ACC112 (cell line): ENCODE results near the gene PPP2R2D.
"Not testable (repeated sequence)": the region's sequence is repeated elsewhere in the genome, so short reads cannot be mapped to it uniquely, and the experiment has no call there.

Experiments
- H2AFZ ChIP-seq: fragments of 200-600 bp; sonication (generic); one replicate; pipeline ENCODE4 v1.6.0; 2017; ENCODE audit warnings: antibody characterized with exemption, low read length; ENCODE audit not compliant: unreplicated experiment
- H3K27ac ChIP-seq: fragments of 200-600 bp; sonication (generic); 2 replicates; pipeline ENCODE4 v1.5.1; 2014; ENCODE audit warnings: low read depth, mild to moderate bottlenecking, antibody characterized with exemption, low read length, moderate library complexity
- H3K27me3 ChIP-seq: fragments of 200-600 bp; sonication (generic); 2 replicates; pipeline ENCODE4 v1.6.1; 2014; ENCODE audit warnings: mild to moderate bottlenecking, antibody characterized with exemption, low read length, moderate library complexity, mixed read lengths; ENCODE audit not compliant: insufficient read depth
- H3K36me3 ChIP-seq: fragments of 200-600 bp; sonication (generic); 2 replicates; pipeline ENCODE4 v1.6.1; 2016; ENCODE audit warnings: mild to moderate bottlenecking, antibody characterized with exemption, low read length, moderate library complexity, mixed read lengths; ENCODE audit not compliant: insufficient read depth
- H3K4me1 ChIP-seq: fragments of 200-600 bp; sonication (generic); one replicate; pipeline ENCODE4 v1.6.1; 2016; ENCODE audit warnings: low read length, mixed read lengths; ENCODE audit not compliant: insufficient read depth, unreplicated experiment, control insufficient read depth
- H3K4me3 ChIP-seq: fragments of 200-600 bp; sonication (generic); 2 replicates; pipeline ENCODE4 v1.5.1; 2014; ENCODE audit warnings: mild to moderate bottlenecking, low read depth, low read length
- H3K79me2 ChIP-seq: fragments of 200-600 bp; sonication (generic); one replicate; pipeline ENCODE4 v1.6.0; 2016; ENCODE audit warnings: low read length; ENCODE audit not compliant: control insufficient read depth, unreplicated experiment, insufficient read depth

The PPP2R2D gene

DNA sequence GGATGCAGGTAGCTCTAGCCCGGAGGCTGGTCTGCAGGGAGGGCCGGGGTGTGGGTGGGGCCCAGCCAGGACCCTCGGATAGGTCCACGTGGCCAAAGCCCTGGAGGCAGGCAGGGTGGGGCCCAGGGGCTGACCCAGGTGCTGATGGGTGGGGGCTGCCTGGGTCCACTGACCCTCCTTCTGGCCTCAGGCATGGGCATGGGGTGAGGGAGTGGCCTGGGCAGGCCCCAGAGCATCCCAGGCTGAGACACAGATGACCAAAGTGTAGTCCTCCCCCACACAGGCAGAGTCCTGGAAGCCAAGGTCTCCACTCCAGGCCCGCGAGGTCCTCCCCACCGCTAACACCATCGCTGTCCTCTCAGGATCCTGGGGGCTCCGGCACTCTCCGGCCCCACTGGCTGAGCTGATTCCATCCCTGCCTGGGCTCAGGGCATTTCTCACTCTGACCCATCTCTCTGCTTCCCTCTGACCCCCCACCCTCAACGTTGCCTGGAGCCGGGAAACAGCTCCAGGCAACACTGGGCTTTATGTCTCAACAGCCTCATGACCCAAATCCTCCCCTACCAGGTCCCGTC lies 20.7 kb upstream of the PPP2R2D start:
- H3K4me3 ChIP-seq: no peak overlapping the region
- no peaks in the 10 kb centered on the region for H3K79me2 ChIP-seq
- no peak overlapping the region for H2AFZ ChIP-seq
- no peak overlapping the region for H3K27ac ChIP-seq
- no peaks in the 10 kb centered on the region for H3K36me3 ChIP-seq
- peaks cover 31% of the 10 kb centered on the region; the same call in 1 of the 2 replicates for H3K27me3 ChIP-seq
- no peaks in the 10 kb centered on the region for H3K4me1 ChIP-seq

DNA sequence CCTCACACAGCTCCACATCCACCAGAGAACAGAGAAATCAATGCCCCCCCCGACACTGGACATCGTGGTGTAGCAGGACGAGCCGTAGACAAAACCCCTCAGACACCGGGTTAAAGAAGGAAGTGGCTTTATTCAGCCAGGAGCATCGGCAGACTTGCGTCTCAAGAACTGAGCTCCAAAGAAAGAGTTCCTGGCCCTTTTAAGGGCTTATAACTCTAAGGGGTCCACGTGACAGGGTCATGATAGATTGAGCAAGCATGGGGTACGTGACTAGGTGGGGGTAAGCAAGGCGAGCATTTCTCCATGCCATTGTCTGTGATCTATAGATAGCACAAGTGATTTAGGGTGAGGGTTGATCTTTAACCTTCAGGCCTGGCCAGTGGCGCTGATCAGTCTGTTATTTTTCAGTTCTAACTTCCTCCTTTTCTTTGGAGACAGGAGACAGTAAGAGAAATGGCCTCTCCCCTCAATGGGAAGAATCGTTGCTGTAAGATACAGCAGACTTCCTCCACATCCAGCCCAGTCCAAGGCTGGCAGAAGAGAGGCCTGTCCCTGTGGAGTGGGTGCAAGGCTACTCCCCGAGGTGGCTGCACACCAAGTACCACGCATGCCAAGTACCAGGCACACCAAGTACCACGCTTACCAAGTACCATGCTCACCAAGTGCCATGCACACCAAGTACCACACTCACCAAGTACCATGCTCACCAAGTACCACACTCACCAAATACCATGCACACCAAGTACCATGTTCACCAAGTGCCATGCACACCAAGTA lies 19.5 kb upstream of the PPP2R2D start:
- H3K4me3 ChIP-seq: no peak overlapping the region
- no peaks in the 10 kb centered on the region for H3K4me1 ChIP-seq
- no peak overlapping the region for H3K27ac ChIP-seq
- H3K79me2 ChIP-seq: no peaks in the 10 kb centered on the region
- H2AFZ ChIP-seq: no peak overlapping the region
- peaks cover 29% of the 10 kb centered on the region; the same call in 1 of the 2 replicates for H3K27me3 ChIP-seq
- no peaks in the 10 kb centered on the region for H3K36me3 ChIP-seq

DNA sequence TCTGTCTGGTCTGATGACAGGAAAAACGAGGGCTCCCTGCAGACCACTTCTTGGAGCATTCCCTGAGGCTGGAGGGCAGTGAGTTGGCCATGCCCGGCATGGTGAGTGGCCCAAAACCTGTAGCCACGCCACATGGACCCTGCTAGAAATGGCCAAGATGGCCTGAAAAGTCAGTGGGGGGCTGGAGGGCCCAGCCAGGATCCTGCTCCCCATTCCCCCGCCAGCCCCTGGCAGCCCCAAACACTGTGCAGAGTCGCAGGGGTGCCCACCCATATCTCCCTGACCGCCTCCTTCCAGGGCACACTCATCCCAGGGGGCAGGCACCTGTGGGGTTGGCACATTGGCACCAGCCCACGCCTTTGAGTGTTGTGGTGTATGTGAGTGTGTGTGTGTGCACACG lies 18.7 kb upstream of the PPP2R2D start:
- Histone ChIP-seq H3K4me3 (no peak overlapping the region), H3K27me3 (peaks cover 22% of the 10 kb centered on the region; the same call in 1 of the 2 replicates), H3K36me3 (no peaks in the 10 kb centered on the region), H3K4me1 (no peaks in the 10 kb centered on the region), H3K27ac (no peak overlapping the region), H2AFZ (no peak overlapping the region), H3K79me2 (no peaks in the 10 kb centered on the region)

DNA sequence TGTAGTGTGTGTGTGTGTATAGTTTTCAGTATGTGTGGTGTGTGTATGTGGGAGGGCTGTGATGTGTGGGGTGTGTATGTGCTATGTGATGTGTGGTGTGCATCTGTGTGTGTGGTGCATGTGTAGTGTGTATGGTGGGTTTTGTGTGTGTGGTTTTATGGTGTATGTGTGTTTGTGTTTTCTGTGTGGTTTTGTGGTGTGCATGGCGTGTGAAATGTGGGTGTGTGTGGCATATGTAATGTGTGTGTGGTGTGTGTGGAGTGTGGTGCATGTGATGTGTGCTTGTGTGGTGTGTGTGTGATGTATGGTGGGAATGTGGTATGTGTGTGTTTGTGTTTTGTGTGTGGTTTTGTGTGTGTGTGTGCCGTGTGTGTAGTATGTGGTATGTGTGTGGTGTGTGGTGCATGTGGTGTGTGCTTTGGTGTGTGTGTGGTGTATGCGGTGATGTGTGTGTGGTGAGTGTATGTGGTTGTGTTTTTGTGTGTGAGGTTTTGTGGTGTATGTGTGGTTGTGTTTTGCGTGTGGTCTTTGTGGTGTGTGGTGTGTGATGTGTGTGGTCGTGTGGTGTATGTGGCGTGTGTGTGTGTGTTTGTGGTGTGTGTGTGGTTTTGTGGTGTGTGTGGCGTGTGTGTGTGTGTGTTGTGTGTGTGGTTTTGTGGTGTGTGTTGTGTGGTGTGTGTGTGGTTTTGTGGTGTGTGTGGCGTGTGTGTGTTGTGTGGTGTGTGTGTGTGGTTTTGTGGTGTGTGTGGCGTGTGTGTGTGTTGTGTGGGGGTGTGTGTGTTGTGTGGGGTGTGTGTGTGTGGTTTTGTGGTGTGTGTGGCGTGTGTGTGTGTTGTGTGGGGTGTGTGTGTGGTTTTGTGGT lies 18.0 kb upstream of the PPP2R2D start:
- no peak overlapping the region for H3K4me3 ChIP-seq
- no peak overlapping the region for H3K27ac ChIP-seq
- no peaks in the 10 kb centered on the region for H3K4me1 ChIP-seq
- no peaks in the 10 kb centered on the region for H3K36me3 ChIP-seq
- H3K79me2 ChIP-seq: no peaks in the 10 kb centered on the region
- H2AFZ ChIP-seq: no peak overlapping the region
- peaks cover 16% of the 10 kb centered on the region; the same call in 1 of the 2 replicates for H3K27me3 ChIP-seq

DNA sequence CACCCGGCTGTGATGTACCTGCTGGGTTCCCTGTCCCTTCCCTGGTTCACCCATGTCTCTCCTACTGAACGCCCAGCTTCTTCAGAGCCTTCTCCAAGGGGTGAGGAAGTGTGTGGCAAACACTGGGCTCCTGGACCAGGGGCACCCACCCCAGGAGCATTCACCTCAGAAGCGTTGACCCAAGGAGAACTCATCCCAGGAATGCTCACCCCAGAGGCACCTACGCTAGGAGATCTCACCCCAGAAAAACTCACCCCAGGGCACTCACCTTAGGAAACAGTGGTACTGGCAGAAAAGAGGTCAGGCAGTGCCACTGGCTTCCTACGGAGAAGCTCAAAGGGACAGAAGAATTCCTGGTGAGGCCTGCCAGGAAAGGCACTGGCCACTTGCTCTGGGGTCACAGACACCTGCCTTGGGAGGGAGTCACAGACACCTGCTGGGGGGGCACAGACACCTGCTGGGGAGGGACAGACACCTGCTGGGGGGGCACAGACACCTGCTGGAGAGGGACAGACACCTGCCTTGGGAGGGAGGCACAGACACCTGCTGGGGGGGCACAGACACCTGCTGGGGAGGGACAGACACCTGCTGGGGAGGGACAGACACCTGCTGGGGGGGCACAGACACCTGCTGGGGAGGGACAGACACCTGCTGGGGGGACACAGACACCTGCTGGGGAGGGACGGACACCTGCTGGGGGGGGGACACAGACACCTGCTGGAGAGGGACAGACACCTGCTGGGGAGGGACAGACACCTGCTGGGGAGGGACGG lies 17.0 kb upstream of the PPP2R2D start:
- H3K27ac ChIP-seq, H3K79me2 ChIP-seq, H3K4me1 ChIP-seq, H2AFZ ChIP-seq, H3K4me3 ChIP-seq, H3K27me3 ChIP-seq, H3K36me3 ChIP-seq: not testable (repeated sequence)

DNA sequence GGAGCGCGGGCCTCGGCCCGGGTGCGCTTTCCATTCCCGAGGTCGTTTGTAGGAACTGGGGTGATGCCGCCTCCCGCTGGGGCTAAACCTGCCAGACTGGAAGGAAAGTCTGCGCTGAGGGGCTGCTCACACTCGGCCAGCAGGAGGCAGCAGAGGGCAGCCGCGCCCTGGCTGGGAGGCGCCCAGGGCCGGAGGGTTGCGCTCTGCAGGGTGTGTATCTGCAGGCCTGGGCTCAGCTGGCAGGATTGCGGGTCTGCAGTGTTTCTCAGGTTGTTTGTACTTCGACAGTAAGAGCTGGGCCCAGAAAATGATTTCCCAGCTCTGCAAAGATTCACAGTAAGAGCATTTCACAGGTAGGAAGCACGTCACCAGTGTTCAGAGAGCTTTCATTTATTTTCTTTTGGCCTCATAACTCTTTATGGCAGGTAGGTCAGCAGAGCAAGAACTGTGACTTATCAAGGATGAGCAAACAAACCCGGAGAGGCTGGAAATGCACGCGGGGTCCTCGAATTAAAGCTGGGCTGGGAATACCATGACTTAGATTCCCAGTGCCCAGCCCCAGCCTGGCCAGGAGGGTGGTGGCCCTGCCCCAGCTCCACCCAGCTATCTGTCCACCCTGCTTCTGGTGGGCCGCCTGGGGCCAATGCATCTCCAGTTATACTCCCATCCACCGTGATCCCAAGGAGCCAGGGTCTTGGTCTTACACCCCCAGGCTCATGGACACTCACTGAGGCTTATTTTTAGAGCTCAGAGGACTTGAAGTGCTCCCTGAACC lies 15.2 kb upstream of the PPP2R2D start:
- Histone ChIP-seq H3K27ac (no peak overlapping the region), H3K79me2 (no peaks in the 10 kb centered on the region), H3K36me3 (no peaks in the 10 kb centered on the region), H3K4me1 (no peaks in the 10 kb centered on the region), H3K27me3 (peaks cover 3% of the 10 kb centered on the region; the same call in 1 of the 2 replicates), H2AFZ (no peak overlapping the region), H3K4me3 (no peak overlapping the region)

DNA sequence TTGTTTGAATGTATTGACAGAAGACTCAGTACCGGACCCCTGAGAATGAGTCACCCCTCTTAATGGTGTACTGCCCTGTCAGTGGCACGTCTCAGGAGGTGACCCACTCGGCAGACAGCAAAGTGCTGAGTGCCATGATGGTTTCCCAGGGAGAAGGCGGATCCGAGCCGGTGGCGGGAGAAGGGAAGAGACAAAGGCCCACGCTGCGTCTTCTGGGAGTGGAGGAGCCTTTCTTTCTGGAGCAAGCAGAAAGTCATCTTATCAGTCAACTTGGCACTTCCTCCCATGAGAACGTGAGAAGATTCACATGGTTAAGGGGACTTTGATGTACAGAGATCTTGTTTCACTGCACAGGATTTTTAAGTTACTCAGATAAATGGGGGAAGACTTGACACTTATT lies 14.6 kb upstream of the PPP2R2D start:
- no peak overlapping the region for H2AFZ ChIP-seq
- peaks cover 10% of the 10 kb centered on the region; the same call in 1 of the 2 replicates for H3K27me3 ChIP-seq
- no peak overlapping the region for H3K27ac ChIP-seq
- no peak overlapping the region for H3K4me3 ChIP-seq
- H3K4me1 ChIP-seq: no peaks in the 10 kb centered on the region
- no peaks in the 10 kb centered on the region for H3K36me3 ChIP-seq
- no peaks in the 10 kb centered on the region for H3K79me2 ChIP-seq

DNA sequence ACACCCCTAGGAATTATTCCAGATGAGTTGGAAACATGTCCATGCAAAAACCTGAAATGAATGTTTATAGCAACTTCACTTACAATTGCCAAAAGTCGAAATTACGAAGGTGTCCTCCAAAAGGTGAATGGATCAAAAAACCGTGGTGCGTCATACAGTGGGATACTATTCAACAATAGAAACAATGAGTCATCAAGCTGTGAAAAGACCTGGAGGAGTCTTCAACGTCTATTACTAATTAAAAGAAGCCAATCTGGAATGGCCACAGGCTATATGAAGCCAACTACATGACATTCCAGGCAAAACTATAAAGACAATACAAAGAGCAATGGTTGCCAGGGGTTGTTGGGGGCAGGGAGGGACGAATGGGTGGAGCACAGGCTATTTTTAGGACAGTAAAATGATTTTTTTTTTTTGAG lies 12.6 kb upstream of the PPP2R2D start:
- no peak overlapping the region for H3K27ac ChIP-seq
- H2AFZ ChIP-seq: no peak overlapping the region
- no peaks in the 10 kb centered on the region for H3K4me1 ChIP-seq
- H3K36me3 ChIP-seq: no peaks in the 10 kb centered on the region
- H3K4me3 ChIP-seq: no peak overlapping the region
- H3K27me3 ChIP-seq: peaks cover 29% of the 10 kb centered on the region
- no peaks in the 10 kb centered on the region for H3K79me2 ChIP-seq

DNA sequence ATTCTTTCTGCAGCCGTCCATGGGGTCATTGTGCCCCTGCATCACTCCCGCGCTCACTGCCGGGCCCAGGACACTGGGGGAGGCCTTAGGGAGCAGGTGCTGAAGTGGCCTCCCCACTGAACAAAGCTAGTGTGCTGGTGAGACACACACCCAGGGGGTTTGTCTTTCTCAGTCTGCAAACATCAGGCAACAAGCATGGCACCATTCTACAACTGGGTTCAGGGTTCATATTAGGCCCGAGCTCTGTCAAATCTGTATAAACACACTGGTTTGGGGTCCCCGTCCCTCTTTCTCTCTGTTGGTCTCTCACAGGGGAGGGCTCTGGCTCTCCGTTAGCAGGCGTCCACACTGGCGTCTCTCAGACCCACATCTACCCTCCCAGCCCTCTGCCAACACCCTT lies 11.1 kb upstream of the PPP2R2D start:
- no peak overlapping the region for H3K4me3 ChIP-seq

More for the DNA sequence above, 11.1 kb upstream of the PPP2R2D start:
- Histone ChIP-seq H3K27ac (no peak overlapping the region), H3K27me3 (peaks cover 37% of the 10 kb centered on the region), H3K4me1 (no peaks in the 10 kb centered on the region), H2AFZ (no peak overlapping the region), H3K36me3 (no peaks in the 10 kb centered on the region), H3K79me2 (no peaks in the 10 kb centered on the region)
